ENCODE measurements around the gene PPP6R1. TPM values are rescaled to one million over a fixed set of nuclear protein-coding genes. Genes with fewer than 3 reads are reported as not detected.

Gene PPP6R1
- total and polyA plus RNA-seq, 2 of the 13 experiments (the other 11 are each of a cell fraction or from before 2014, with no cell fraction given), result 25.8 to 54.0 TPM

DNA sequence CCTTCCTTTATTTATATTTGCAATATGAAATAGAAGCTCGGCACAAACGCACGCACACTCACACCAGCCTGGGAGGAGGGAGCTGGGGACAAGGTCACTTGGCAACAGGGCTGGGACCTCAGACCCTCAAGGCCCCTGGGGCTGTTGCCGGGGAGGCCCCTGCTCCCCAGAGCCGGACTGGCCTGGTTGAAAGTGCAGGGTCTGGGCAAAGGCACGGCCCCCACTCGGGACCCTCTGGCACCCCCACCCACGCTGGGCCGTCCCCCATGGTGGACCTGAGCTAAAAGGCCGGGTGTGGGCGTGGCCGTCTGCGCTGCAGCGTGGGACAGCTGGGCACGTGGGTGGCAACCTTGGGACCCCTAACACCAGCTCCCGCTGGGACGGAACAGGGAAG, 29.0 kb downstream of the PPP6R1 start (continued):
- no peak for TF ChIP-seq TEF (CRISPR knock-in tag; IDR thresholded peaks at IDR 0.05)
- 0 out of 2 replicates have a peak, but pooled peaks have one; percentile 27 for TF ChIP-seq RBFOX2 (IDR thresholded peaks at IDR 0.05; ENCODE audit: low read depth, low read length)
- no peak for TF ChIP-seq KLF15 (CRISPR knock-in tag; IDR thresholded peaks at IDR 0.05; ENCODE audit: borderline replicate concordance)
- TF ChIP-seq, protein P1, sequence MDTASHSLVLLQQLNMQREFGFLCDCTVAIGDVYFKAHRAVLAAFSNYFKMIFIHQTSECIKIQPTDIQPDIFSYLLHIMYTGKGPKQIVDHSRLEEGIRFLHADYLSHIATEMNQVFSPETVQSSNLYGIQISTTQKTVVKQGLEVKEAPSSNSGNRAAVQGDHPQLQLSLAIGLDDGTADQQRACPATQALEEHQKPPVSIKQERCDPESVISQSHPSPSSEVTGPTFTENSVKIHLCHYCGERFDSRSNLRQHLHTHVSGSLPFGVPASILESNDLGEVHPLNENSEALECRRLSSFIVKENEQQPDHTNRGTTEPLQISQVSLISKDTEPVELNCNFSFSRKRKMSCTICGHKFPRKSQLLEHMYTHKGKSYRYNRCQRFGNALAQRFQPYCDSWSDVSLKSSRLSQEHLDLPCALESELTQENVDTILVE (CRISPR knock-in tag; IDR thresholded peaks at IDR 0.05), result no peak
- TF ChIP-seq MAX (IDR thresholded peaks at IDR 0.05), result peak; percentile 25; the same call in 1 of the 2 replicates
- TF ChIP-seq MTA1 (CRISPR knock-in tag; IDR thresholded peaks at IDR 0.05; ENCODE audit: borderline replicate concordance), result peak; percentile 72; the same call in 1 of the 2 replicates
- TF ChIP-seq, protein P2, sequence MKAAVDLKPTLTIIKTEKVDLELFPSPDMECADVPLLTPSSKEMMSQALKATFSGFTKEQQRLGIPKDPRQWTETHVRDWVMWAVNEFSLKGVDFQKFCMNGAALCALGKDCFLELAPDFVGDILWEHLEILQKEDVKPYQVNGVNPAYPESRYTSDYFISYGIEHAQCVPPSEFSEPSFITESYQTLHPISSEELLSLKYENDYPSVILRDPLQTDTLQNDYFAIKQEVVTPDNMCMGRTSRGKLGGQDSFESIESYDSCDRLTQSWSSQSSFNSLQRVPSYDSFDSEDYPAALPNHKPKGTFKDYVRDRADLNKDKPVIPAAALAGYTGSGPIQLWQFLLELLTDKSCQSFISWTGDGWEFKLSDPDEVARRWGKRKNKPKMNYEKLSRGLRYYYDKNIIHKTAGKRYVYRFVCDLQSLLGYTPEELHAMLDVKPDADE (CRISPR knock-in tag; IDR thresholded peaks at IDR 0.05), result no peak
- no peak for TF ChIP-seq MEIS1 (CRISPR knock-in tag; IDR thresholded peaks at IDR 0.05; ENCODE audit: borderline replicate concordance)
- 0 out of 2 replicates have a peak, but pooled peaks have one; percentile 40 for TF ChIP-seq ZNF607 (CRISPR knock-in tag; IDR thresholded peaks at IDR 0.05; ENCODE audit: borderline replicate concordance)
- TF ChIP-seq PCBP2 (optimal IDR thresholded peaks at IDR 0.05; ENCODE audit: low read depth, low read length, poor library complexity, severe bottlenecking), result no peak
- 0 out of 2 replicates have a peak, but pooled peaks have one; percentile 23 for TF ChIP-seq RARA (CRISPR knock-in tag; IDR thresholded peaks at IDR 0.05)
- TF ChIP-seq NCOA2 (CRISPR knock-in tag; IDR thresholded peaks at IDR 0.05), result 0 out of 2 replicates have a peak, but pooled peaks have one; percentile 31
- TF ChIP-seq KMT2A (CRISPR knock-in tag; IDR thresholded peaks at IDR 0.05), result 0 out of 2 replicates have a peak, but pooled peaks have one; percentile 36
- TF ChIP-seq, protein P3, sequence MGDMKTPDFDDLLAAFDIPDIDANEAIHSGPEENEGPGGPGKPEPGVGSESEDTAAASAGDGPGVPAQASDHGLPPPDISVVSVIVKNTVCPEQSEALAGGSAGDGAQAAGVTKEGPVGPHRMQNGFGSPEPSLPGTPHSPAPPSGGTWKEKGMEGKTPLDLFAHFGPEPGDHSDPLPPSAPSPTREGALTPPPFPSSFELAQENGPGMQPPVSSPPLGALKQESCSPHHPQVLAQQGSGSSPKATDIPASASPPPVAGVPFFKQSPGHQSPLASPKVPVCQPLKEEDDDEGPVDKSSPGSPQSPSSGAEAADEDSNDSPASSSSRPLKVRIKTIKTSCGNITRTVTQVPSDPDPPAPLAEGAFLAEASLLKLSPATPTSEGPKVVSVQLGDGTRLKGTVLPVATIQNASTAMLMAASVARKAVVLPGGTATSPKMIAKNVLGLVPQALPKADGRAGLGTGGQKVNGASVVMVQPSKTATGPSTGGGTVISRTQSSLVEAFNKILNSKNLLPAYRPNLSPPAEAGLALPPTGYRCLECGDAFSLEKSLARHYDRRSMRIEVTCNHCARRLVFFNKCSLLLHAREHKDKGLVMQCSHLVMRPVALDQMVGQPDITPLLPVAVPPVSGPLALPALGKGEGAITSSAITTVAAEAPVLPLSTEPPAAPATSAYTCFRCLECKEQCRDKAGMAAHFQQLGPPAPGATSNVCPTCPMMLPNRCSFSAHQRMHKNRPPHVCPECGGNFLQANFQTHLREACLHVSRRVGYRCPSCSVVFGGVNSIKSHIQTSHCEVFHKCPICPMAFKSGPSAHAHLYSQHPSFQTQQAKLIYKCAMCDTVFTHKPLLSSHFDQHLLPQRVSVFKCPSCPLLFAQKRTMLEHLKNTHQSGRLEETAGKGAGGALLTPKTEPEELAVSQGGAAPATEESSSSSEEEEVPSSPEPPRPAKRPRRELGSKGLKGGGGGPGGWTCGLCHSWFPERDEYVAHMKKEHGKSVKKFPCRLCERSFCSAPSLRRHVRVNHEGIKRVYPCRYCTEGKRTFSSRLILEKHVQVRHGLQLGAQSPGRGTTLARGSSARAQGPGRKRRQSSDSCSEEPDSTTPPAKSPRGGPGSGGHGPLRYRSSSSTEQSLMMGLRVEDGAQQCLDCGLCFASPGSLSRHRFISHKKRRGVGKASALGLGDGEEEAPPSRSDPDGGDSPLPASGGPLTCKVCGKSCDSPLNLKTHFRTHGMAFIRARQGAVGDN (CRISPR knock-in tag; IDR thresholded peaks at IDR 0.05), result peak; percentile 57
- TF ChIP-seq MED1 (CRISPR knock-in tag; IDR thresholded peaks at IDR 0.05), result peak; percentile 46; the same call in 1 of the 2 replicates
- TF ChIP-seq ADNP (CRISPR knock-in tag; IDR thresholded peaks at IDR 0.05), result no peak
- TF ChIP-seq SAP130 (CRISPR knock-in tag; IDR thresholded peaks at IDR 0.05; ENCODE audit: low read depth), result peak; percentile 30; the same call in 1 of the 2 replicates
- no peak for TF ChIP-seq CENPBD1 (CRISPR knock-in tag; IDR thresholded peaks at IDR 0.05; ENCODE audit: borderline replicate concordance, low read depth)
- TF ChIP-seq KDM2A (CRISPR knock-in tag; IDR thresholded peaks at IDR 0.05; ENCODE audit: borderline replicate concordance, low read depth), result no peak
- TF ChIP-seq ZBTB26 (CRISPR knock-in tag; IDR thresholded peaks at IDR 0.05; ENCODE audit: borderline replicate concordance), result no peak
- TF ChIP-seq THAP11 (CRISPR knock-in tag; IDR thresholded peaks at IDR 0.05), result no peak
- TF ChIP-seq ZNF709 (CRISPR knock-in tag; IDR thresholded peaks at IDR 0.05), result no peak
